GM12878 (cell line): ENCODE data around the gene CLCNKB. TPM values are rescaled to one million over a fixed set of nuclear protein-coding genes. Genes with fewer than 3 reads are reported as not detected.
A peak's percentile ranks its signal among the peaks of the same experiment; 100 is the strongest.

Source experiments
- ATAC-seq: fragments of 200-7000 bp; cut with Tn5 transposase; 3 replicates; pipeline ENCODE4 v1.9.1; 2020; ENCODE audit warnings: mild to moderate bottlenecking, moderate library complexity
- BruUV-seq: library from RNA; stranded (reverse); fragments of 400-500 nt; replicated peaks from 2 replicates; lab custom pipeline; 2021; lab: Mats Ljungman, UMichigan
- CTCF ChIA-PET: fragments of 300-600 bp; sonication (Branson Sonifier 250); formaldehyde crosslinking; extraction: SDS; loops from one replicate; lab custom pipeline; 2021; ENCODE audit warnings: inconsistent platforms; lab: Yijun Ruan, JAX
- POLR2A ChIA-PET: fragments of 350-600 bp; formaldehyde crosslinking; extraction: SDS; loops from one replicate; lab custom pipeline; 2021; ENCODE audit warnings: inconsistent platforms; lab: Charles Lee
- RAD21 ChIA-PET: fragments of 300-600 bp; sonication (Branson Sonifier 250); formaldehyde crosslinking; loops from one replicate; lab custom pipeline; 2023; ENCODE audit warnings: antibody characterized with exemption; ENCODE audit not compliant: unreplicated experiment; lab: Charles Lee
- SMC1A ChIA-PET: fragments of 300-600 bp; sonication (Branson Sonifier 250); formaldehyde crosslinking; loops from one replicate; lab custom pipeline; 2023; ENCODE audit not compliant: unreplicated experiment, uncharacterized antibody; lab: Charles Lee
- DNase-seq: peaks from one replicate; pipeline ENCODE4 v3.0.0-alpha.2; 2011; ENCODE audit warnings: low read depth, low spot score
- FAIRE-seq: peaks from 3 replicates; lab custom pipeline; 2011; peaks lifted over from hg19 to GRCh38; lab: Jason Lieb, UNC
- H2AFZ ChIP-seq: 2 replicates; pipeline ENCODE4 v1.6.0; 2011; ENCODE audit warnings: low read depth, low read length, control low read depth; ENCODE audit not compliant: control insufficient read depth
- H3K27ac ChIP-seq: 2 replicates; pipeline ENCODE4 v1.5.1; 2011; ENCODE audit warnings: control low read depth; ENCODE audit not compliant: control insufficient read depth, insufficient read depth
- H3K27me3 ChIP-seq, 2 experiments: replicated peaks in 1 of 2; 2 replicates each; pipeline versions ENCODE4 v1.6.0 to v1.6.1; 2011; ENCODE audit warnings: low read length in 1 of 2; ENCODE audit not compliant: control insufficient read depth in 2 of 2, insufficient read depth in 2 of 2
- H3K36me3 ChIP-seq, 2 experiments: 2 replicates each; pipeline ENCODE4 v1.5.1; 2011; ENCODE audit warnings: low read length in 1 of 2; ENCODE audit not compliant: control insufficient read depth in 2 of 2, insufficient read depth in 2 of 2
- H3K4me1 ChIP-seq: 2 replicates; pipeline ENCODE4 v1.6.1; 2011; ENCODE audit warnings: mild to moderate bottlenecking, low read length, moderate library complexity, mixed read lengths; ENCODE audit not compliant: control insufficient read depth, insufficient read depth
- H3K4me2 ChIP-seq: 2 replicates; pipeline ENCODE4 v1.6.0; 2011; ENCODE audit warnings: control low read depth; ENCODE audit not compliant: control insufficient read depth, insufficient read depth
- H3K4me3 ChIP-seq: fragments of 200-600 bp; sonication (generic); 2 replicates; pipeline ENCODE4 v1.5.1; 2016
- H3K79me2 ChIP-seq: 2 replicates; pipeline ENCODE4 v1.6.0; 2011; ENCODE audit warnings: low read length; ENCODE audit not compliant: control insufficient read depth, insufficient read depth
- H3K9ac ChIP-seq: 2 replicates; pipeline ENCODE4 v1.8.0; 2011; ENCODE audit warnings: low read length, control low read depth, mixed read lengths; ENCODE audit not compliant: control insufficient read depth, insufficient read depth
- H3K9me3 ChIP-seq: replicated peaks from 3 replicates; pipeline ENCODE4 v1.5.1; 2011; ENCODE audit warnings: mild to moderate bottlenecking, low read length; ENCODE audit not compliant: control insufficient read depth, insufficient read depth
- H4K20me1 ChIP-seq: 2 replicates; pipeline ENCODE4 v1.6.0; 2011; ENCODE audit not compliant: control insufficient read depth, insufficient read depth
- BHLHE40 ChIP-seq, 2 experiments: fragments of 450-650 bp in 1 of 2; IDR thresholded peaks; 2 replicates each; pipeline ENCODE4 v1.6.1; 2011 to 2017; ENCODE audit warnings: low read depth in 2 of 2, borderline replicate concordance in 1 of 2, improper control_type of control experiment in 1 of 2, low read length in 1 of 2, mild to moderate bottlenecking in 1 of 2
- CHD1 ChIP-seq: IDR thresholded peaks from 2 replicates; pipeline ENCODE4 v1.6.1; 2012; ENCODE audit warnings: low read depth, low read length, improper control_type of control experiment
- DPF2 ChIP-seq: fragments of 450-650 bp; IDR thresholded peaks from 2 replicates; pipeline ENCODE4 v1.6.1; 2017; ENCODE audit warnings: mild to moderate bottlenecking
- GATAD2B ChIP-seq: fragments of 450-650 bp; conservative IDR thresholded peaks from 2 replicates; pipeline ENCODE4 v1.6.1; 2017; ENCODE audit warnings: low read depth, mild to moderate bottlenecking, moderate library complexity
- HDGF ChIP-seq: fragments of 450-650 bp; IDR thresholded peaks from 2 replicates; pipeline ENCODE4 v1.6.1; 2016; ENCODE audit warnings: antibody characterized with exemption
- NBN ChIP-seq: fragments of 450-650 bp; IDR thresholded peaks from 2 replicates; pipeline ENCODE4 v1.6.1; 2016
- NFXL1 ChIP-seq: fragments of 450-650 bp; IDR thresholded peaks from 2 replicates; pipeline ENCODE4 v1.6.1; 2017; ENCODE audit warnings: antibody characterized with exemption, mild to moderate bottlenecking, borderline replicate concordance
- PAX5 ChIP-seq: IDR thresholded peaks from 2 replicates; pipeline ENCODE4 v1.6.1; 2011; ENCODE audit warnings: low read depth, low read length, borderline replicate concordance
- POLR2AphosphoS5 ChIP-seq: IDR thresholded peaks from 2 replicates; pipeline ENCODE4 v1.6.1; 2011; ENCODE audit warnings: mild to moderate bottlenecking, low read length, inconsistent platforms
- ZBTB4 ChIP-seq: fragments of 450-650 bp; formaldehyde crosslinking; IDR thresholded peaks from 2 replicates; pipeline ENCODE4 v1.4.0; 2022; ENCODE audit warnings: mild to moderate bottlenecking, moderate library complexity
- ZNF24 ChIP-seq: fragments of 450-650 bp; IDR thresholded peaks from 2 replicates; pipeline ENCODE4 v1.6.1; 2017; ENCODE audit warnings: antibody characterized with exemption, mild to moderate bottlenecking
- ZNF384 ChIP-seq: IDR thresholded peaks from 2 replicates; pipeline ENCODE4 v1.6.1; 2012; ENCODE audit warnings: low read depth, mild to moderate bottlenecking, low read length, improper control_type of control experiment, borderline replicate concordance
- WGBS: methylation state at CpG from one replicate; pipeline ENCODE4 v1.1.6; 2016; ENCODE audit warnings: low lambda C conversion rate; ENCODE audit not compliant: insufficient replicate concordance, insufficient coverage; ENCODE audit errors: missing lambda C conversion rate; 5-methylcytosine and 5-hydroxymethylcytosine counted together
- in situ Hi-C: fragments of 300-500 bp; cut with MboI; formaldehyde crosslinking; loops from 9 replicates; pipeline ENCODE4 v1.14.3; 2018; ENCODE audit warnings: mixed read lengths
- intact Hi-C: fragments of 100-400 bp; cut with micrococcal nuclease; formaldehyde crosslinking; loops from one replicate; pipeline ENCODE4 v1.14.2; 2022; ENCODE audit not compliant: unreplicated experiment
- polyA plus RNA-seq, 11 experiments: library from polyadenylated mRNA; depleted of rRNA in 4 of 11; unstranded in 6 of 11; stranded (reverse) in 5 of 11; fragments of >200 nt; fragmentation: Nextera tagmentation in 4 of 11; fragmentation: Illumina TruSeq in 1 of 11; extraction: Ambion mirVana in 4 of 11; extraction: Trizol in 1 of 11; gene quantifications; 1 replicate in 1 of 11; 2 replicates in 10 of 11; pipeline versions ENCODE4 v1.2.1 to v1.2.3, GENCODE V29; 2011 to 2016; ENCODE audit warnings: inconsistent platforms in 2 of 11, missing spikeins in 2 of 11, low read depth in 1 of 11
- total RNA-seq, 4 experiments: library from RNA; depleted of rRNA in 3 of 4; stranded (reverse); fragments of >200 nt in 3 of 4; fragmentation: Illumina TruSeq in 1 of 4; extraction: Trizol in 1 of 4; gene quantifications; 2 replicates each; pipeline versions ENCODE4 v1.2.1 to v1.2.3, GENCODE V29; 2013 to 2021

CLCNKB gene
- total and polyA plus RNA-seq, 10 of the 15 experiments (the other 5 are each of a cell fraction or from before 2014, with no cell fraction given): 0.05 TPM; not detected in 9

- Histone ChIP-seq H3K9ac (no peak overlapping the region), H3K27ac (no peak overlapping the region), H3K36me3 (no peaks in the 10 kb centered on the region), H3K4me3 (no peak overlapping the region), H2AFZ (no peak overlapping the region), H3K9me3 (no peaks in the 10 kb centered on the region), H3K4me1 (no peaks in the 10 kb centered on the region), H3K4me2 (peak overlapping the region; percentile 60; the same call in 1 of the 2 replicates), H3K27me3 (peaks cover 1 to 3% of the 10 kb centered on the region in 2 experiments; a peak in 2 of 4 replicates), H3K79me2 (no peaks in the 10 kb centered on the region), H4K20me1 (no peaks in the 10 kb centered on the region)
- WGBS: 0% methylated on average over 18 of the region's 49 CpGs
- ChIA-PET POLR2A (interaction anchor here (0.5 to 1.1 kb wide), 2 partner anchors 294 to 366 kb away, joined by 3 read pairs; partner anchors contain the start of gene SZRD1), RAD21 (interaction anchor here (0.6 kb wide), 1 partner anchor 165 kb away, joined by 3 read pairs; no protein-coding TSS in a partner anchor), CTCF (interaction anchor here (0.6 to 1.5 kb wide), 6 partner anchors 108 to 422 kb away, joined by 3 to 4 read pairs (median 4); no protein-coding TSS in a partner anchor), SMC1A (no interaction called here)
- no TSS peak for BruUV-seq
- intact Hi-C loops: no loop called here
- ATAC-seq (no peak), FAIRE-seq (no peak), DNase-seq (no peak)
- in situ Hi-C loops: no loop called here
- TF ChIP-seq HDGF (no peak), BHLHE40 (IDR thresholded peaks at IDR 0.05; ENCODE audit: borderline replicate concordance in 1 of 2, low read depth in 2 of 2, low read length in 1 of 2) (peak; percentile 35 to 84; a peak in 3 of 4 replicates)
Observed at GRCh38 chr1:16072616-16073484, 29.3 kb downstream of the CLCNKB start.

DNA sequence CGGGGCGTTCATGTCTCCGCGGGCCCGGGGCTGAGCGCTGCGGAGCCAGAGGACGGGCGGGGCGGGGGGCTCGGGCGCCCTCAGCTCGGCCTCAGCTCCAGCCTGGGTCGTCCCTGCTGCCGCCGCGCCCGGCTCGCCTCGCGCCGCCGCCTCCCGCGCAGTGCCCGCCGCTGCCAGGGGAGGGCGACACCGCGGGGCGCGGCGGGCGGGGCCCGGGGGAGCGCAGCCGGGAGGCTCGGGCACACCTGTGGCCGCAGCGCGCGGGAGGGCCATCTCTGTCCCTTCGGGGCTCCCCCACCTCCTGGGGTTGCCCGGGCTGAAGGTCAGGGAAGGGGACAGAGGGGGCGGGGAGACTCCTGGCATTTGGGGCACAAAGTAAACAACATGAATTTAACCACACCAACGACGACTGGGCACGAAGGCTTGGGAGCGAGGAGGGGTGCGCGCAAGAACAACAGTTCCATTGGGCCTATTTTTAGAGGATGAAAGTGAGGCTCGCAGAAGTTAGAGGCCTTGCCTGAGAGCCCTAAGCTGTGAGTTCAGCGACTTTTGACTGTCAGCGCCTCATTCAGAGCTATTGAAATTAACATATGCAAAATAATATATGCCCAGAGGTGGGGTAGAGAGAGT lies 30.0 kb downstream of the CLCNKB start, which contains the start of gene FAM131C:
TSS of gene FAM131C (minus strand) at position 162 of the 630 bp plus-strand sequence. CDS start 209 bp downstream, outside the sequence.
- ChIA-PET POLR2A (interaction anchor here (1.1 kb wide), 1 partner anchor 294 kb away, joined by 3 read pairs; the partner anchor contains the start of gene SZRD1), RAD21 (interaction anchor here (0.5 kb wide), 1 partner anchor 288 kb away, joined by 4 read pairs; no protein-coding TSS in a partner anchor), CTCF (interaction anchor here (0.8 to 1.4 kb wide), 7 partner anchors 9 to 289 kb away, joined by 3 to 7 read pairs (median 4); no protein-coding TSS in a partner anchor), SMC1A (interaction anchor here (0.5 kb wide), 1 partner anchor 825 kb away, joined by 3 read pairs; no protein-coding TSS in a partner anchor)
- Histone ChIP-seq H2AFZ (peak within 1 kb of the TSS; percentile 17), H3K4me1 (no peaks in the 10 kb centered on the region), H3K79me2 (no peaks in the 10 kb centered on the region), H4K20me1 (no peaks in the 10 kb centered on the region), H3K9me3 (no peaks in the 10 kb centered on the region), H3K36me3 (no peaks in the 10 kb centered on the region), H3K4me3 (no peak within 1 kb of the TSS), H3K27me3 (peaks cover 1 to 3% of the 10 kb centered on the region in 2 experiments; a peak in 2 of 4 replicates), H3K9ac (no peak within 1 kb of the TSS), H3K27ac (no peak within 1 kb of the TSS), H3K4me2 (peak within 1 kb of the TSS; percentile 60; the same call in 1 of the 2 replicates)
- no peak for DNase-seq
- 0% methylated on average over 11 of the region's 54 CpGs for WGBS
- peak; percentile 54 for FAIRE-seq
- in situ Hi-C loops: no loop called here
- intact Hi-C loops: no loop called here
- BruUV-seq: no TSS peak
- ATAC-seq: peak; percentile 84
- TF ChIP-seq POLR2AphosphoS5 (no peak), ZBTB4 (CRISPR knock-in tag) (no peak), CHD1 (no peak), ZNF24 (no peak), ZNF384 (no peak), GATAD2B (peak; percentile 46; the same call in 1 of the 2 replicates), NBN (no peak), DPF2 (no peak), NFXL1 (no peak), PAX5 (no peak)
